Upper lobe of left lung (tissue), 6 donors: ENCODE measurements around the gene INKA2. TPM values are rescaled to one million over a fixed set of nuclear protein-coding genes. Genes with fewer than 3 reads are reported as not detected.

ENCODE experiments used
- ATAC-seq, 2 donors: fragments of 200-7000 bp; cut with Tn5 transposase; one replicate each; pipeline ENCODE4 v1.9.1; 2022; ENCODE audit warnings: mild to moderate bottlenecking in 2 of 2, moderate library complexity in 2 of 2; ENCODE audit not compliant: low FRiP score in 2 of 2
- DNase-seq, 2 donors: peaks; one replicate each; pipeline ENCODE4 v3.0.0-alpha.2; 2019 to 2020
- H3K27ac ChIP-seq, 4 donors: fragments of 200-600 bp; sonication (generic); one replicate each; pipeline ENCODE4 v1.5.1; 2016 to 2019
- H3K27me3 ChIP-seq, 4 donors: fragments of 200-600 bp; sonication (generic); one replicate each; pipeline ENCODE4 v1.5.1; 2017 to 2019
- H3K36me3 ChIP-seq, 4 donors: fragments of 200-600 bp; sonication (generic); one replicate each; pipeline ENCODE4 v1.5.1; 2016 to 2019
- H3K4me1 ChIP-seq, 4 donors: fragments of 200-600 bp; sonication (generic); one replicate each; pipeline ENCODE4 v1.5.1; 2018 to 2019
- H3K4me3 ChIP-seq, 4 donors: fragments of 200-600 bp; sonication (generic); one replicate each; pipeline ENCODE4 v1.5.1; 2017 to 2019; ENCODE audit warnings: mild to moderate bottlenecking in 2 of 4, moderate library complexity in 1 of 4
- H3K9me3 ChIP-seq, 4 donors: fragments of 200-600 bp; sonication (generic); one replicate each; pipeline ENCODE4 v1.5.1; 2018 to 2019
- CTCF ChIP-seq, 6 experiments: fragments of 450-650 bp in 4 of 6; fragments of 200-600 bp in 2 of 6; sonication (generic) in 2 of 6; IDR thresholded peaks; one replicate each; pipeline ENCODE4 v1.5.1; 2016 to 2019; ENCODE audit warnings: antibody characterized with exemption in 6 of 6
- EP300 ChIP-seq, 4 donors: sonication (generic); formaldehyde crosslinking; IDR thresholded peaks; one replicate each; pipeline ENCODE4 v1.5.1; 2017; ENCODE audit warnings: antibody characterized with exemption in 4 of 4, control low read depth in 2 of 4
- POLR2A ChIP-seq, 4 donors: fragments of 450-650 bp; IDR thresholded peaks; one replicate each; pipeline ENCODE4 v1.5.1; 2016 to 2017; ENCODE audit warnings: antibody characterized with exemption in 4 of 4, mild to moderate bottlenecking in 2 of 4
- POLR2AphosphoS5 ChIP-seq, 2 donors: sonication (generic); formaldehyde crosslinking; IDR thresholded peaks; one replicate each; pipeline ENCODE4 v1.5.1; 2017; ENCODE audit warnings: antibody characterized with exemption in 2 of 2
- WGBS, 2 donors: methylation state at CpG; one replicate each; pipeline ENCODE4 v1.1.5; 2017 to 2018; 5-methylcytosine and 5-hydroxymethylcytosine counted together
- total RNA-seq, 6 donors: library from RNA; depleted of rRNA in 4 of 6; stranded (reverse); fragments of >200 nt in 4 of 6; gene quantifications; one replicate each; pipeline versions ENCODE4 v1.1.0 to v1.2.1, GENCODE V29; 2016 to 2021
- donor health status: DM: no; HTN: no; CAD: no; lungs with moderate emphysema.
- donor health status: DM: no; HTN: yes; CAD: no; lungs with severe emphysema.

The INKA2 gene
- total RNA-seq, 6 donors from 2014 or later = 4.5 to 11.5 (median 7.4) TPM

DNA sequence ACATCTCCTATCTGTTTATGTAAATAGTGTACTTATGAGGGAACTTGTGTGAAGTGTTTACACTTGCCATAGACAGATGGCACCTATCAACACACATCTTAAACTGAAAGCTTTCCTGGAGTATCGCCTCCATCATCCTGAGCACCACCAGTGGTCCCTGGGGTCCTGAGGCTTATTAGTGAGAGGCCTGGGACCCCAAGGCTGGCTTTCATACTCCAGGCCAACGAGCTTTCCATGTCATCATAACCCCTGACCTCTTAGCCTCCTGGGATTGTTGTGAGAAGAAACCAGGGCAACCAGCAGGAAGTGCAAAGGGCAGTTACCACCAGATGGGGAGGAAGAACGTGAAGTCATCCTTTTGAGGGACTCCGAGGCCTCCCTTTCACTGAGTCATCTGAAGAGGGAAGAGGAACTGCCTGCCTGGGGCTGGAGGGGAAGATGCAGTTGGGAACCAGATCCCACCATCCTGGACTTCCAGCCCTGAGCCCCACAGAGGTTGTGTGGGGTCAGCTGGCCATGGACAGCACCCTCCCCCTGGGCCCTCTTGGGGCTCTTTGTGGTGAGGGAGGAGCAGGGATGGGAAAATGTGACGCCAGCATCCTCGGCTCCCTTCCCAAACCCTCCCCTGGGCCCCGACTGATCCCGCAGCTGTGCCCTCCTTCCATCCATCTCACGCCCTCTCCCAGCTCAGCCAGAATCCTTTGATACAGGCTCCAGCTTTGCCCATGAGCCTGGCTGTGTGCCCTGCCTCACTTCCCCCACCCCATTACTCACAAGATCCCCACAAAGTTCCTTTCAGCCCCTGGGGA lies 5.8 kb downstream of the INKA2 start:
- Histone ChIP-seq H3K27me3 (no peaks in the 10 kb centered on the region), H3K4me3 (peak overlapping the region in 1 of 4 donors; percentile 8), H3K4me1 (peaks cover 33 to 39% (median 37%) of the 10 kb centered on the region in 4 donors), H3K27ac (peak overlapping the region; percentile 66 to 87 (median 79)), H3K9me3 (no peaks in the 10 kb centered on the region), H3K36me3 (no peaks in the 10 kb centered on the region)
- DNase-seq (peak in 1 of 2 donors; percentile 77), ATAC-seq (peak; percentile 69 to 93)
- WGBS, 2 donors = 46 to 79% methylated on average over 7 to 9 of the region's 9 CpGs
- TF ChIP-seq POLR2A (IDR thresholded peaks at IDR 0.05) (no peak), POLR2AphosphoS5 (IDR thresholded peaks at IDR 0.05) (peak; percentile 75 to 80), EP300 (IDR thresholded peaks at IDR 0.05) (peak in 1 of 4 donors; percentile 48), CTCF (IDR thresholded peaks at IDR 0.05) (no peak)

- Histone ChIP-seq H3K9me3 (no peaks in the 10 kb centered on the region), H3K4me3 (no peak overlapping the region), H3K4me1 (peaks cover 26 to 33% (median 30%) of the 10 kb centered on the region in 4 donors), H3K36me3 (no peaks in the 10 kb centered on the region), H3K27me3 (no peaks in the 10 kb centered on the region), H3K27ac (peak overlapping the region; percentile 66 to 87 (median 79))
- 93 to 100% methylated on average over 3 to 7 of the region's 7 CpGs for WGBS, 2 donors
- no peak for DNase-seq
- TF ChIP-seq POLR2AphosphoS5 (IDR thresholded peaks at IDR 0.05) (no peak), POLR2A (IDR thresholded peaks at IDR 0.05) (no peak), EP300 (IDR thresholded peaks at IDR 0.05) (no peak), CTCF (IDR thresholded peaks at IDR 0.05) (no peak)
- no peak for ATAC-seq
Observed at GRCh38 chr1:111732718-111733117, 6.5 kb downstream of the INKA2 start.

- no peaks in the 10 kb centered on the region for H3K27me3 ChIP-seq
- ATAC-seq = no peak
- no peak for DNase-seq
- no peak overlapping the region for H3K4me3 ChIP-seq
- H3K4me1 ChIP-seq = peaks cover 20 to 25% (median 23%) of the 10 kb centered on the region in 4 donors
- 78 to 81% methylated on average over 6 of the region's 6 CpGs for WGBS, 2 donors
- H3K9me3 ChIP-seq = no peaks in the 10 kb centered on the region
- no peak for TF ChIP-seq CTCF (IDR thresholded peaks at IDR 0.05)
- no peak for TF ChIP-seq POLR2A (IDR thresholded peaks at IDR 0.05)
- no peak for TF ChIP-seq POLR2AphosphoS5 (IDR thresholded peaks at IDR 0.05)
- TF ChIP-seq EP300 (IDR thresholded peaks at IDR 0.05) = no peak
- H3K27ac ChIP-seq = peak overlapping the region in 1 of 4 donors; percentile 43
- H3K36me3 ChIP-seq = peaks cover 0 to 7% (median 0%) of the 10 kb centered on the region in 4 donors
Observed at GRCh38 chr1:111731956-111732355, 7.2 kb downstream of the INKA2 start.

DNA sequence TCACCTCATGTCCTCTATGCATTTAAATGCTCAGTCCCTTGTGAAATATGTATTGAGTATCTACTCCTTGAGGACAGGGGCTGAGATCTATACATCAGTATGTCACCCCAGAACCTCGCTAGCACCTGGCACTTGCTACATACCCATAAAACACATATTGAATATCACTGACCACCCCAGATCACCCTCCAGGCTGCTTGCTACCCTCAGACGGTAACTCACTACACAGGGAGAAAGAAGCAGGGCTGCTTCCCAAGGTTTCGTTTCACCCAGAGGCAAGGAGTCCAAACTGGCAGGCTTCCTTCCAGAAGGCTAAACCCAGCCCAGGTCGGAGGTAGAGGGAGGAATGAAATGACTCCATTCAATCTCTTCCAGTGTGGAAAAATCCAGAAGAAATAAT lies 8.5 kb downstream of the INKA2 start:
- Histone ChIP-seq H3K36me3 (peaks cover 0 to 13% (median 0%) of the 10 kb centered on the region in 4 donors), H3K4me1 (peaks cover 19 to 24% (median 20%) of the 10 kb centered on the region in 4 donors), H3K9me3 (no peaks in the 10 kb centered on the region), H3K27me3 (no peaks in the 10 kb centered on the region), H3K4me3 (no peak overlapping the region), H3K27ac (no peak overlapping the region)
- 94 to 95% methylated on average over 4 of the region's 4 CpGs for WGBS, 2 donors
- DNase-seq (no peak), ATAC-seq (no peak)
- TF ChIP-seq EP300 (IDR thresholded peaks at IDR 0.05) (no peak), POLR2A (IDR thresholded peaks at IDR 0.05) (no peak), POLR2AphosphoS5 (IDR thresholded peaks at IDR 0.05) (no peak), CTCF (IDR thresholded peaks at IDR 0.05) (no peak)
